Uterus (tissue), 4 donors: Measurements from ENCODE around the gene HSPBP1. TPM values are rescaled to one million over a fixed set of nuclear protein-coding genes. Genes with fewer than 3 reads are reported as not detected.

ENCODE experiments used
- DNase-seq, 2 donors: peaks; one replicate each; pipeline ENCODE4 v3.0.0-alpha.2; 2019 to 2020
- H3K27ac ChIP-seq, 2 donors: fragments of 200-600 bp; sonication (generic); 1 replicate in 1 of 2; 2 replicates in 1 of 2; pipeline ENCODE4 v1.5.1; 2016 to 2018
- H3K27me3 ChIP-seq, 2 donors: fragments of 200-600 bp; sonication (generic); one replicate each; pipeline ENCODE4 v1.5.1; 2018 to 2019; ENCODE audit warnings: control low read depth in 1 of 2
- H3K36me3 ChIP-seq, 2 donors: fragments of 200-600 bp; sonication (generic); one replicate each; pipeline ENCODE4 v1.5.1; 2019; ENCODE audit warnings: control low read depth in 1 of 2
- H3K4me1 ChIP-seq, 2 donors: fragments of 200-600 bp; sonication (generic); one replicate each; pipeline ENCODE4 v1.5.1; 2018 to 2019; ENCODE audit warnings: control low read depth in 1 of 2
- H3K4me3 ChIP-seq, 2 donors: fragments of 200-600 bp; sonication (generic); 1 replicate in 1 of 2; 2 replicates in 1 of 2; pipeline ENCODE4 v1.5.1; 2018 to 2019; ENCODE audit warnings: mild to moderate bottlenecking in 1 of 2
- H3K9me3 ChIP-seq, 2 donors: fragments of 200-600 bp; sonication (generic); one replicate each; pipeline ENCODE4 v1.5.1; 2019; ENCODE audit warnings: control low read depth in 1 of 2
- CTCF ChIP-seq, 4 experiments: fragments of 200-600 bp in 2 of 4; fragments of 450-650 bp in 2 of 4; sonication (generic) in 2 of 4; IDR thresholded peaks; one replicate each; pipeline ENCODE4 v1.5.1; 2016 to 2019; ENCODE audit warnings: antibody characterized with exemption in 4 of 4, mild to moderate bottlenecking in 2 of 4, moderate library complexity in 1 of 4
- POLR2A ChIP-seq, 2 donors: fragments of 450-650 bp; IDR thresholded peaks; one replicate each; pipeline ENCODE4 v1.6.1; 2016; ENCODE audit warnings: antibody characterized with exemption in 2 of 2, mild to moderate bottlenecking in 1 of 2, moderate library complexity in 1 of 2
- intact Hi-C: fragments of 100-400 bp; cut with DNase I; formaldehyde crosslinking; loops from one replicate; pipeline ENCODE4 v1.15.1; 2023; ENCODE audit warnings: low total_unique reads
- total RNA-seq, 4 donors: library from RNA; depleted of rRNA in 3 of 4; stranded (reverse); fragments of >200 nt in 3 of 4; gene quantifications; one replicate each; pipeline versions ENCODE4 v1.1.0 to v1.2.4, GENCODE V29; 2014 to 2023
- donor health status: DM: yes; HTN: yes; CAD: no.

The HSPBP1 gene
- total RNA-seq, 4 donors from 2014 or later: 1.3 to 37.4 (median 25.6) TPM

- Histone ChIP-seq H3K9me3 (no peaks in the 10 kb centered on the region), H3K27me3 (no peaks in the 10 kb centered on the region), H3K4me3 (no peak overlapping the region), H3K27ac (no peak overlapping the region), H3K4me1 (no peaks in the 10 kb centered on the region), H3K36me3 (no peaks in the 10 kb centered on the region)
- intact Hi-C loops: no loop called here
- DNase-seq: no peak
- no peak for TF ChIP-seq POLR2A (IDR thresholded peaks at IDR 0.05)
- no peak for TF ChIP-seq CTCF (IDR thresholded peaks at IDR 0.05)
These were observed 41.7 kb upstream of the HSPBP1 start for GRCh38 chr19:55321466-55322137.

GRCh38 chr19:55320844-55321419 is 41.0 kb upstream of the HSPBP1 start:
- Histone ChIP-seq H3K36me3 (no peaks in the 10 kb centered on the region), H3K4me3 (no peak overlapping the region), H3K4me1 (no peaks in the 10 kb centered on the region), H3K27ac (no peak overlapping the region), H3K9me3 (no peaks in the 10 kb centered on the region), H3K27me3 (no peaks in the 10 kb centered on the region)
- DNase-seq: no peak
- TF ChIP-seq CTCF (IDR thresholded peaks at IDR 0.05) (no peak), POLR2A (IDR thresholded peaks at IDR 0.05) (no peak)
- intact Hi-C loops: no loop called here

GRCh38 chr19:55319785-55320184 is 39.9 kb upstream of the HSPBP1 start:
- TF ChIP-seq CTCF (IDR thresholded peaks at IDR 0.05) (no peak), POLR2A (IDR thresholded peaks at IDR 0.05) (no peak)

GRCh38 chr19:55316646-55317045 is 36.7 kb upstream of the HSPBP1 start:
- intact Hi-C loops: no loop called here
- no peaks in the 10 kb centered on the region for H3K4me1 ChIP-seq
- DNase-seq: no peak
- H3K9me3 ChIP-seq: no peaks in the 10 kb centered on the region
- H3K27me3 ChIP-seq: no peaks in the 10 kb centered on the region
- no peak overlapping the region for H3K27ac ChIP-seq
- H3K4me3 ChIP-seq: no peak overlapping the region
- no peak for TF ChIP-seq POLR2A (IDR thresholded peaks at IDR 0.05)
- no peak for TF ChIP-seq CTCF (IDR thresholded peaks at IDR 0.05)
- H3K36me3 ChIP-seq: no peaks in the 10 kb centered on the region

More at GRCh38 chr19:55319785-55320184, 39.9 kb upstream of the HSPBP1 start:
- DNase-seq: no peak
- Histone ChIP-seq H3K4me3 (no peak overlapping the region), H3K36me3 (no peaks in the 10 kb centered on the region), H3K9me3 (no peaks in the 10 kb centered on the region), H3K27ac (no peak overlapping the region), H3K4me1 (no peaks in the 10 kb centered on the region), H3K27me3 (no peaks in the 10 kb centered on the region)
- intact Hi-C loops: no loop called here

GRCh38 chr19:55315956-55316525 is 36.1 kb upstream of the HSPBP1 start:
- H3K4me1 ChIP-seq: no peaks in the 10 kb centered on the region
- intact Hi-C loops: no loop called here
- no peak overlapping the region for H3K4me3 ChIP-seq
- H3K27ac ChIP-seq: no peak overlapping the region
- DNase-seq: no peak
- no peaks in the 10 kb centered on the region for H3K36me3 ChIP-seq
- no peak for TF ChIP-seq CTCF (IDR thresholded peaks at IDR 0.05)
- no peak for TF ChIP-seq POLR2A (IDR thresholded peaks at IDR 0.05)
- no peaks in the 10 kb centered on the region for H3K9me3 ChIP-seq
- no peaks in the 10 kb centered on the region for H3K27me3 ChIP-seq
